GM12801 (cell line): ENCODE measurements around the gene SEMA3B.

Experiments
- TF ChIP-seq, protein P1 (sequence below): IDR thresholded peaks from one replicate; pipeline ENCODE4 v1.5.1; 2011; ENCODE audit warnings: control low read depth; ENCODE audit not compliant: insufficient read length; ENCODE audit errors: extremely low read depth

Gene SEMA3B

GRCh38 chr3:50325113-50325480 lies 56.1 kb downstream of the SEMA3B start:
- TF ChIP-seq, protein P1, sequence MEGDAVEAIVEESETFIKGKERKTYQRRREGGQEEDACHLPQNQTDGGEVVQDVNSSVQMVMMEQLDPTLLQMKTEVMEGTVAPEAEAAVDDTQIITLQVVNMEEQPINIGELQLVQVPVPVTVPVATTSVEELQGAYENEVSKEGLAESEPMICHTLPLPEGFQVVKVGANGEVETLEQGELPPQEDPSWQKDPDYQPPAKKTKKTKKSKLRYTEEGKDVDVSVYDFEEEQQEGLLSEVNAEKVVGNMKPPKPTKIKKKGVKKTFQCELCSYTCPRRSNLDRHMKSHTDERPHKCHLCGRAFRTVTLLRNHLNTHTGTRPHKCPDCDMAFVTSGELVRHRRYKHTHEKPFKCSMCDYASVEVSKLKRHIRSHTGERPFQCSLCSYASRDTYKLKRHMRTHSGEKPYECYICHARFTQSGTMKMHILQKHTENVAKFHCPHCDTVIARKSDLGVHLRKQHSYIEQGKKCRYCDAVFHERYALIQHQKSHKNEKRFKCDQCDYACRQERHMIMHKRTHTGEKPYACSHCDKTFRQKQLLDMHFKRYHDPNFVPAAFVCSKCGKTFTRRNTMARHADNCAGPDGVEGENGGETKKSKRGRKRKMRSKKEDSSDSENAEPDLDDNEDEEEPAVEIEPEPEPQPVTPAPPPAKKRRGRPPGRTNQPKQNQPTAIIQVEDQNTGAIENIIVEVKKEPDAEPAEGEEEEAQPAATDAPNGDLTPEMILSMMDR: no peak

DNA sequence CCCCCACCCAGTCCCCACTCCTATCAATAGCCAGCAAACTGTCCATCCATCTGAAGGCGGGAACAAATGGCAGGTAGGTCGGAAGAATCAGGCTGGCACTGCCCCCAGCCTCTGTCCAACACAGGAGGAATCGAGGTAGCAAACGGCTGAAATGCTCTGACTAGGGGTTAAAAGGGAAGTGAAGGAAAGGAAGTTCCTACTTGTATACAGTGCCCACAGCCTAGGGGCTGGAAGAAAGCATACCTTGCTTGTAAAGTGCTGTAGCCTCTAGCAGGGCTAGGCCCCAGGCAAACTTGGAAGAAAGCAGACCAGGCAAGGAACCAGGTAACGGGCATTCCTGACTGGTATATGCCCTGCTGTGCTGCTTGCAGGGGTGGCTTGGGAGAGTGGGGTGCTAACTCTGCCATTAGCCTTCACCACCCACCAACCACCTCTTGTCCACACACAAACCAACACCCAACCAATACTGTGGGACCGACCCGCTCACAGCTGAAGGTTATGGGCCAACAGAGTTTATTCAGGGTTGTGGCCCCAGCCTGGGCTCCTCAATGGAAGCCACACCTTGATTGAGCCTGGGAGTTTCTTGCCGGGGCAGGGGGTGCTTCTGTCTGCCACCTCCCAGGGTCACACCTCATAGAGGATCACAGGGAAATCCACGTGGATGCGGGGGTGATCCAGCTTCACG lies 56.7 kb downstream of the SEMA3B start:
- TF ChIP-seq, protein P1: no peak

DNA sequence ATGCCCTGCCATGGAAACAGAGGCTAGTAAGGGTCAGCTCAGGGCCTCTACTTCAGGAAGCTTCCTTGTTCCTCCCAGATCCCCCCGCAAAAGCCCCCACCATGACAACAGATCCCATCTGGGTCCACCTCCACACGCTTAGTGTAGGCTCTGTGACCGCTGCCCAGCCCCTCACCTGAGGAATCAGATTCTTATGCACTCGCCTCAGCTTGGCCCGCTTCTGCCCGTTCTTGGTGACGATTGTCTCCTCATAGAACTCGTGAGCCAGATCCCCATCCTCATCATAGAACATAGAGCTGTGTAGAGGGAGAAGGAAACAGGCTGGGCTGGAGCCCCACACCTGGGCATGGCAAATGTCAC lies 57.2 kb downstream of the SEMA3B start:
- TF ChIP-seq, protein P1: no peak

- TF ChIP-seq, protein P1: no peak
These were observed 58.2 kb downstream of the SEMA3B start for GRCh38 chr3:50327129-50327528.
